ENCODE data around the gene ISG20. TPM values are rescaled to one million over a fixed set of nuclear protein-coding genes. Genes with fewer than 3 reads are reported as not detected.
A peak's percentile ranks its signal among the peaks of the same experiment; 100 is the strongest.

The ISG20 gene
- total and polyA plus RNA-seq, 8 donors, result 3.0 to 14.2 (median 7.2) TPM

GRCh38 chr15:88621789-88622604, 16.8 kb upstream of the ISG20 start:
- intact Hi-C loops (cut with DNase I), result no loop called here
- FAIRE-seq (no peak), DNase-seq (peak in 1 of 6 donors; percentile 31), ATAC-seq (peak; percentile 15 to 44 (median 32))
- no peak for TF ChIP-seq CTCF (IDR thresholded peaks at IDR 0.05)
- Histone ChIP-seq H3K9me3 (no peaks in the 10 kb centered on the region), H3K27ac (peak overlapping the region; percentile 43 to 97 (median 76)), H3K4me1 (peaks cover 24 to 30% (median 27%) of the 10 kb centered on the region in 3 donors), H3K4me3 (peak overlapping the region; percentile 86 to 98 (median 93)), H3K27me3 (no peaks in the 10 kb centered on the region), H3K36me3 (peaks cover 0 to 11% (median 11%) of the 10 kb centered on the region in 3 donors)
- 6 to 7% methylated on average over 17 of the region's 17 CpGs for WGBS, 2 donors

DNA sequence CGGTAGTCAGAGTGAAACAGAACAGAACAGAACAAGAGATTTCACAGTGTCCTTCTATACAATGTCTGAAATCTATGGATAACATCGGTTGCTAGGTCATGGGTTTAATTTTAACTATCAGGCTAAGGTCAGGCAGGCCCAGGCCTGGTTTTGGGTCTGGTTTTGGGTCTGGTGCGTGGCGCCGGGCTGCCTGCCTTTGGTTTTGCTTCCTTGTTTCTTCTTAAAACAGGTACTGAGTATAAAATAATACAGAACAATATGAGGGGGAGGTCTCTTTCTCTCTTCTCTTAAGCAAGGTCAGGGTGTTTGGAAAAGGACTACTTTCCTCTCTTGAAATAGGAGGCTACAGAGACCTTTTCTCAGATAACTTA, 16.2 kb upstream of the ISG20 start:
- no peak for DNase-seq
- no peak for ATAC-seq
- Histone ChIP-seq H3K27ac (no peak overlapping the region), H3K4me3 (peak overlapping the region in 3 of 4 donors; percentile 91 to 98 (median 95)), H3K9me3 (no peaks in the 10 kb centered on the region), H3K4me1 (peaks cover 27 to 30% (median 27%) of the 10 kb centered on the region in 3 donors), H3K36me3 (peaks cover 0 to 17% (median 12%) of the 10 kb centered on the region in 3 donors), H3K27me3 (no peaks in the 10 kb centered on the region)
- no peak for FAIRE-seq
- WGBS, 2 donors, result 23 to 42% methylated on average over 5 of the region's 5 CpGs
- no peak for TF ChIP-seq CTCF (IDR thresholded peaks at IDR 0.05)
- intact Hi-C loops (cut with DNase I), result no loop called here

- no peak for TF ChIP-seq CTCF (IDR thresholded peaks at IDR 0.05)
- FAIRE-seq (no peak), DNase-seq (no peak), ATAC-seq (no peak)
- 64 to 84% methylated on average over 2 of the region's 2 CpGs for WGBS, 2 donors
- Histone ChIP-seq H3K36me3 (peaks cover 0 to 22% (median 14%) of the 10 kb centered on the region in 3 donors), H3K27me3 (no peaks in the 10 kb centered on the region), H3K9me3 (no peaks in the 10 kb centered on the region), H3K4me3 (peak overlapping the region in 2 of 4 donors; percentile 95 to 98), H3K27ac (no peak overlapping the region), H3K4me1 (peaks cover 27 to 30% (median 29%) of the 10 kb centered on the region in 3 donors)
- intact Hi-C loops (cut with DNase I), result no loop called here
Measured at GRCh38 chr15:88623061-88623460, 15.8 kb upstream of the ISG20 start.

GRCh38 chr15:88623632-88624031, 15.2 kb upstream of the ISG20 start:
- no peak for FAIRE-seq
- H3K4me3 ChIP-seq, result no peak overlapping the region
- H3K27ac ChIP-seq, result no peak overlapping the region
- intact Hi-C loops (cut with DNase I), result no loop called here
- ATAC-seq, result no peak
- H3K27me3 ChIP-seq, result no peaks in the 10 kb centered on the region
- H3K36me3 ChIP-seq, result peaks cover 0 to 26% (median 17%) of the 10 kb centered on the region in 3 donors
- DNase-seq, result no peak
- peaks cover 27 to 30% (median 29%) of the 10 kb centered on the region in 3 donors for H3K4me1 ChIP-seq
- no peaks in the 10 kb centered on the region for H3K9me3 ChIP-seq
- TF ChIP-seq CTCF (IDR thresholded peaks at IDR 0.05), result no peak
- 90 to 91% methylated on average over 3 of the region's 3 CpGs for WGBS, 2 donors
